ENCODE measurements around the gene SFXN5.
"Not testable (repeated sequence)": the region's sequence is repeated elsewhere in the genome, so short reads cannot be mapped to it uniquely, and the experiment has no call there.

Gene SFXN5

DNA sequence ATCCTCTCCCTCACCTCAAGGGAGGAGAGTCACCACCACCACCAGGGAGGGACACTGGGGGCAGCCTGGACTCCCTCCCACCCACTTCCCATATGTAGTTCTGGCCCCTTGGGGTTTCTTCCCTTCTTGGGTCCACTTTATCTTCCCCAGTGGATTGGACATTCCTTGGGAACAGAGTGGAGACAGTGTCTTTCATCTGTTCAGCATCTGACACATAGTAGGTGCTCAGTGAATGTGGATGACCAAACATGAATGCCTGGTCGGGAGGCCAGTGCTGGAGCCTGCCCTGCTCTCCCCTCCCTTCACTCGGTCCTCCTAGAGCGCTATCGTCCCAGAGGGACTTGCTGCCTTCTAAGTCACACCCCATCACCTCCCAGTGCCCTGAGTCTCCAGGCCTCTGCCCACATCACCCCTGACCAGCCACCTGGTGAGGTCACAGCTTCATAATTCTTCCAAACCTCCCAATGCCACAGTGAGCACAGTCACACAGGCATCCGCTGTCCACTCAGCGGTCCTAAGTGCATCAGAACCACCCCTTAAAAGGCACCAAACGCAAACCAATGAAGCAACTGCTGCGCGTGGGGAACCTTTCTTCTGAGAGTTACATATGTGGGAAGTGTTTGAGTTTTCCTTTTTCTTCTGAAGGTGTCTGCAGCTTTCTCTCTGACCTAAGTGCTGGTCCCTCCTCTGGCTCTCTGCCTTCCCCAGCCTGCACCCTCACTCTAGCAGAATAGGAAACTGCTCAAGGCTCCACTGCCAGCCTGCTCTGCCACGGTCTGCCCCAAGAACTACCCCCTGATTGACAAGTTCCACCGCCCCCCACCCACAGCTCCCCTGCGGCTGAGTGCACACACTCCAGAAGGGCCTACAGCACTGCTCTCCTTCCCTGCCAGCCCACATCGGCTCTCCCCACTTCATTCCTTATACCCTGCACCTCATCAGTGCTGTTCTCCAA lies 7.2 kb upstream of the SFXN5 start:
- DNase-seq, result no peak

- no peak for DNase-seq
Observed at GRCh38 chr2:73077424-73077795, 5.9 kb upstream of the SFXN5 start.

DNA sequence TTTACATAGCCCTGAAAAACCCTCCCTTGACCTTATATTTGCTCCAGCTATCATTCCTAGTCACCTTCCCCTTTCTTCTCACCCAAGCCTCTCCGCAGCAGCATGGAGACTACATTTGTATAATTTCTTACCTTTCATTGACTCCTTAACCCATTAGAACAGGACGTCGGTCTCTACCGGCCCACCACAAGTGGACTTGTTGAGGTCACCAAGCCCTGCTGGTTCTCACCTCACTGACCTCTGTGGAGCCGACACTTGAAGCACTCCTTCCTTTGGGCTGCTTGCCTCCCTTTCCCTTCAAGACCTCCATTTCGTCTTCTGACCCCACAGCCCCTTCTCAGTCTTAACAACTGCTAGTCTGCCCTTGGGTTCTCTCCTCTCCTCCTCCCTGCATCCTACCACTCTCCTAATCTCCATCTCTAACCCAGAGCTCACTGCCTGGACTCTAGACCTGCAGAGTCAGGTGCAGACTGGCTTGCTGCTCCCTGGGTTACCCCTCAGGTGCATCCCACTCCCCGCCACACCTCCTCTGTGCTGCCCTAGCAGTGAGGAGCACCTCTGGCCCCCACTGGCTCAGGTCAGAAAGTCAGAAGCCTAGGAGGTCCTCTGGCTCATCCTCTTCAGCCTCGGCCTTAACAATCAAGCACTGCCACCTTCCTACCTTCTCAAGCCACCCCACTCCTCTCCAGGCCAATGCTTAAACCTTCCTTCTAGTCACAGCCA lies 5.3 kb upstream of the SFXN5 start:
- no peak for DNase-seq

- no peak for DNase-seq
Observed at GRCh38 chr2:73075477-73076373, 4.2 kb upstream of the SFXN5 start.

- no peak for DNase-seq
Observed at GRCh38 chr2:73074110-73075069, 2.9 kb upstream of the SFXN5 start.

- DNase-seq, result no peak
Observed at GRCh38 chr2:73072416-73072815, 904 bp upstream of the SFXN5 start.

DNA sequence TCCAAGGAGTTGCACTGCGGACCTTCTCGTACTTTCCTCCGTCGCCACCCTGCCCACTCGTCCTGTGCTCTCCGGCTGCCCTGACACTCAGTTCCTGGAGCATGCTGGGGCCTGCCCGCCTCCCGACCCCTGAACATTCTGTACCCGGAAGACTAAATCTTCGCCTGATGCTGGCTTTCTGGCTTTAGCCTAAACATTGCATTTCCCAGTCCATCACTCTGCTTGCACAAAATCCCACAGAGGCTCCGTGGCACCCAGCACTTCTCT lies 550 bp upstream of the SFXN5 start:
- no peak for DNase-seq

GRCh38 chr2:73070643-73071359 lies 711 bp downstream of the SFXN5 start:
- DNase-seq, result no peak

DNA sequence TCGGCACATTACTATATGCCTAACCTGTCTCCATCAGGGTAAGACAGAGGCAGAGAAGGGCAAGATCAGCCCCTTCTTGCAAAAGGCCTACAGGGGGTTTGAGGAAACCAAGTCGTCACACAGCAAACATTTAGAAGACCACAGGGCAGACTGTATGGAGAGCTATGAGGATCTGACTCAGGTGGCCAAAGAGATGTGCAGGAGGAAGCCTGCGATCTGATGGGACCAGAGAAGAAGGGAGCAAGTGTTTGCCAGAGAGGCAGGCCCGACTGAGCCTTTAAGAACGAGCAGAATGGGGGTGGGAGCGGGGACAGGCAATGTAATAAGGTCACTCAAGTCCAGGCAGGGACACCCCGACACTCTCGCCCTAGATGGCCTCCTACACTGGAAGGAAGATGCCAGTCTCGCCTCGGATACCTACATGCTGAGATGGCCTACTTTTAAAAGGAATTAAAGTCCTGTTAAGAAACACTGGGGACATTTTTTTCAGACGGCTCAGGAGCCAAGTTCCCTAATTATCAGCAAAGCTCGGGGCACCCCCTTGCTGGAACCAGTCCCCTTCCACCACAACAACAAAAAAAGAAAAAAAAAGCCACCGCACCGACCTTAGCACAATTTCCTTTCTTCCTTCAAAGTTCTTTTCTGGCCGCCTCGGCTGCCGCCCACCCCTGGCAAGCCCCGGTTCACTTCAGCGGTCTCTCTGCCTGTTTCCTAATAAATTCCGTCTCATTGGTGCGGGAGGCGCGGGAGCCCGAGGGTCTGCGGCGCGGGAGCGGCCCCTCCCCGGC lies 1.5 kb downstream of the SFXN5 start:
- DNase-seq, result no peak

- DNase-seq, result no peak
Observed at GRCh38 chr2:73069041-73069854, 2.3 kb downstream of the SFXN5 start.

DNA sequence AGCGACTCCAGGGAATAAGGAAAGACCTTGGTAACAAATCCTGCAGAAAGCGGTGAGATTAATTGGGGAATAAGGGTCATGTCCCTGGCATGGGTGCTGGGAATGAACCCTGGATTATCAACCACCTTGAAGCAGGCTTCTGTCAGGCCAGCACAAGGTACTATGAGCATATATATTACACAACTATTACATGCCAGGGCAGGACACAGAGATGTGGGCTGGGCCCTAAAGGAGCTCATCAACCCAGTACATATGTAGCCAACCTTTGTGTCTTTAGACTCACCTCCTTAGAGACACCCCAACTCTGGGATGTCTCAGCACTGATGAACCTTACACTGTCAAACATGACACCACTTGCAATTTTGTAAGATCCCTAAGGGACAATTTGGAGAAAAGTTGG lies 3.4 kb downstream of the SFXN5 start:
- DNase-seq, result no peak

DNA sequence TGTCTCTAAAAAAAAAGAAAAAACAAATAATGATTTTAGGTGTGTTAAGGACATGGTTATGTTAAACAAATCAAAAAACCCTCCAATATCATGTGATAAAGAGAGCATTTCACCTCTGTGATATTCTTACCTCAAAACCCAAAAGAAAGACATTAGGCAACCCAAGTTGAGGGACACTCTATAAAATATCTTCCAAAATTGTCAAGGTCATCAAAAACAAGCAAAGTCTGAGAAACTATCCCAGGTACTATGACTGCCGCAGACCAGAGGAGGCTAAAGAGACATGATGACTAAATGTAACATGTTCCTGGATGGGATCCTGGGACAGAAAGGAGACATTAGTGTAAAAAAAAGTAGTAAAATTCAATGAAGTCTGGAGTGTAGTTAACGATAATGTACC lies 4.5 kb downstream of the SFXN5 start:
- DNase-seq, result no peak

DNA sequence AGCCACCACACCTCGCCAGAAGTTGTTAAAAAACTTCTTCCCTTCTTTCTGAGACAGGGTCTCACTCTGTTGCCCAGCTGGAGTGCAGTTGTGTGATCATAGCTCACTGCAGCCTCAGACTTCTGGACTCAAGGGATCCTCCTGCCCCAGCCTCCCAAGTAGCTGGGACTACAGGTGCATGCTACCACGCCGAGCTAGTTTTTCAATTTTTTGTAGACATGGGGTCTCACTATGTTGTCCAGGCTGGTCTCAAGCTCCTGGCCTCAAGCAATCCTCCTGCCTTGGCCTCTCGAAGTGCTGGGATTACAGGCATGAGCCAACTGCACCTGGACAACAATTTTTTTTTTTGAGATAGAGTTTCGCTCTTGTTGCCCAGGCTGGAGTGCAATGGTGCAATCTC lies 6.4 kb downstream of the SFXN5 start:
- DNase-seq, result not testable (repeated sequence)

GRCh38 chr2:73063909-73064875 lies 7.3 kb downstream of the SFXN5 start:
- no peak for DNase-seq

DNA sequence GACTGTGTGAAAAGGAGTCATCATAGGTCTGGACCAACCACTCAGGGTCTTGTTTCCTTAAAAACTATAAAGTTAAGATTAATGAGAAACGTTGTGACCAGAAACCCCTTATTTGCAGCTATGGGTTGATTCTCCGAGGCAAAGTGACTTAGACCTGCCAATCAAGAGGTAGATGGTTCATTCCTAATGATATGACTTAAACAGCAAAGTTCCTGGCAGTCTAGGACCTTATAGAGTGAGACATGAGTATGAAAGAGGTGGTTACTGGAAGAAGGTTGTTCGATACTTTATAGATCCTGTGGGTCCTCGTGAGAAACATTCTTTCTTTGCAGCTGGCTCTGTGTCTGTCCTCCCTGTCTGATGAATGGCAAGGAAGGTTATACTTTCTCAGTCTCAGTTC lies 8.0 kb downstream of the SFXN5 start:
- no peak for DNase-seq

- no peak for DNase-seq
Observed at GRCh38 chr2:73059106-73059505, 12.4 kb downstream of the SFXN5 start.

GRCh38 chr2:73054980-73055379 lies 16.5 kb downstream of the SFXN5 start:
- no peak for DNase-seq

- DNase-seq, result no peak
Observed at GRCh38 chr2:73053316-73054114, 18.0 kb downstream of the SFXN5 start.

Measured in SHP77 (cell line).